IPS-NIHi11 (cell line): ENCODE data around the gene GRAMD1A.
"Not testable (repeated sequence)": the region's sequence is repeated elsewhere in the genome, so short reads cannot be mapped to it uniquely, and the experiment has no call there.

Experiments used
- DNase-seq: peaks from one replicate; pipeline ENCODE4 v3.0.0; 2012; ENCODE audit warnings: mixed read lengths, low spot score

GRAMD1A gene

GRCh38 chr19:35038623-35039512 lies 38.7 kb downstream of the GRAMD1A start:
- no peak for DNase-seq

GRCh38 chr19:35039881-35040825 lies 40.0 kb downstream of the GRAMD1A start:
- DNase-seq: no peak

- DNase-seq: peak; percentile 74
Observed at GRCh38 chr19:35040826-35041547, 40.9 kb downstream of the GRAMD1A start.

- peak; percentile 93 for DNase-seq
Observed at GRCh38 chr19:35041548-35042055, 41.5 kb downstream of the GRAMD1A start, which contains the start of gene HPN. HPN (plus strand) TSS chr19:35041721; CDS start chr19:35042507, 786 bp downstream.

GRCh38 chr19:35042056-35042730 lies 42.1 kb downstream of the GRAMD1A start:
- DNase-seq: no peak

GRCh38 chr19:35042954-35043604 lies 43.0 kb downstream of the GRAMD1A start:
- DNase-seq: no peak

GRCh38 chr19:35043906-35044305 lies 43.8 kb downstream of the GRAMD1A start:
- no peak for DNase-seq

- DNase-seq: peak; percentile 82
Observed at GRCh38 chr19:35044317-35045117, 44.4 kb downstream of the GRAMD1A start.

GRCh38 chr19:35045667-35046300 lies 45.7 kb downstream of the GRAMD1A start:
- peak; percentile 72 for DNase-seq

- DNase-seq: no peak
Observed at GRCh38 chr19:35046461-35046860, 46.3 kb downstream of the GRAMD1A start.

GRCh38 chr19:35048911-35049411 lies 48.8 kb downstream of the GRAMD1A start:
- DNase-seq: no peak

GRCh38 chr19:35049456-35049855 lies 49.3 kb downstream of the GRAMD1A start:
- no peak for DNase-seq

- not testable (repeated sequence) for DNase-seq
Observed at GRCh38 chr19:35050662-35051061, 50.5 kb downstream of the GRAMD1A start.

- not testable (repeated sequence) for DNase-seq
Observed at GRCh38 chr19:35051268-35051667, 51.1 kb downstream of the GRAMD1A start.

- DNase-seq: no peak
Observed at GRCh38 chr19:35051796-35052195, 51.7 kb downstream of the GRAMD1A start.

GRCh38 chr19:35052599-35053190 lies 52.6 kb downstream of the GRAMD1A start:
- DNase-seq: no peak

- DNase-seq: no peak
Observed at GRCh38 chr19:35053667-35054293, 53.7 kb downstream of the GRAMD1A start.

GRCh38 chr19:35054626-35055025 lies 54.5 kb downstream of the GRAMD1A start:
- DNase-seq: no peak
